Measurements from ENCODE around the gene SLC27A1.
A peak's percentile ranks its signal among the peaks of the same experiment; 100 is the strongest.

The SLC27A1 gene

DNA sequence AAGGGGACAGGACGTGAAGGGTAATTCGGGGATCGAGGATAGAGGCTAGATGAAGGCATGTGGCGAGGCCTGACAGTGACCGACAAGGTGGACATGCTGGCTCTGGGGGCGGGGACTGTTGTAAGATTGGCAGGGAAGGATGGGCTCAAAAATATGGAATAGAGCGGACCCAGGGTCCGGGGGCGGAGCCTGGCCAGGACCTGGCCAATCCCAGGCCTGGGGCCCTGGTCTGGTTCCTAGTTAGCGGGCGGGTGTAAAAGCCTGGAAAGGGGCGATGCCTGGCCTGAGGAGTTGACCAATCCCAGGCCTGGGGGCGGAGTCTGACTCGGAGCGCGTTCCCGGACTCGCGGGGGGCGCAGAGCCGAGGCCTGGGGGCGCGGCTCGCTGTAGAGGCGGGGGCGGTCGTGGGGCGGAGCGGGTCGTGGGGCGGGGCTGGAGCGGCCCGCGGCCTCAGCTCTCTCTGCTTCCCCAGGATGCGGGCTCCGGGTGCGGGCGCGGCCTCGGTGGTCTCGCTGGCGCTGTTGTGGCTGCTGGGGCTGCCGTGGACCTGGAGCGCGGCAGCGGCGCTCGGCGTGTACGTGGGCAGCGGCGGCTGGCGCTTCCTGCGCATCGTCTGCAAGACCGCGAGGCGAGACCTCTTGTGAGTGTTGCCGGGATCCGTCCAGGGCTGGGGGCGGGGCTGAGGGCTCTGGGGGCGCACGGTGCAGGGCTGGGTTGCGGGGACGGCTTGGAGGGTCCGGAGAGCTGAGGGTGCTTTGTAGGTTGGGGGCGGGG, at the start of gene SLC27A1:
SLC27A1 (plus strand) TSS at position 457 of the 774 bp plus-strand sequence; CDS start at position 474, 17 bp downstream.
- DNase-seq (ENCODE audit: extremely low read depth in 1 of 2, low read depth in 1 of 2) = peak; percentile 83 to 92

DNA sequence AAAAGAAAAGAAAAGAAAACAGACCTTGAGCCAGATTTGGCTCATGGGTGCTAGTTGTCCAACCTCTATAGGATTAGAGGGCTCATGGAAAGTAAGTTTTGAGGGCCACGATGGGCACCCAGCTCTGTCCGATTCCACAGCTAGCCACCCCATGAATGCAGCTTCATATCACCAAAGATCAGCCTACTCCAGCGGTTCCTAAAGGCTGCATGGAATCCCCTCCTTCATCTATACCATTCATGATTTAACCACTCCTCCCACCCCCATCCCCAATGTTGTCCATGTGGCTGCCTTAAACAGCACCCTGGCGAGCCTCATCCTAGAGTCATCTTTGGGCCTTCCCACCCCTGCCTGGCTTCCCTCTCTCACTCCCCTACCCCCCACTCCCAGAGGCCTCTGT, 48.4 kb upstream of the SLC27A1 start:
- no peak for DNase-seq (ENCODE audit: extremely low read depth in 1 of 2, low read depth in 1 of 2)

DNA sequence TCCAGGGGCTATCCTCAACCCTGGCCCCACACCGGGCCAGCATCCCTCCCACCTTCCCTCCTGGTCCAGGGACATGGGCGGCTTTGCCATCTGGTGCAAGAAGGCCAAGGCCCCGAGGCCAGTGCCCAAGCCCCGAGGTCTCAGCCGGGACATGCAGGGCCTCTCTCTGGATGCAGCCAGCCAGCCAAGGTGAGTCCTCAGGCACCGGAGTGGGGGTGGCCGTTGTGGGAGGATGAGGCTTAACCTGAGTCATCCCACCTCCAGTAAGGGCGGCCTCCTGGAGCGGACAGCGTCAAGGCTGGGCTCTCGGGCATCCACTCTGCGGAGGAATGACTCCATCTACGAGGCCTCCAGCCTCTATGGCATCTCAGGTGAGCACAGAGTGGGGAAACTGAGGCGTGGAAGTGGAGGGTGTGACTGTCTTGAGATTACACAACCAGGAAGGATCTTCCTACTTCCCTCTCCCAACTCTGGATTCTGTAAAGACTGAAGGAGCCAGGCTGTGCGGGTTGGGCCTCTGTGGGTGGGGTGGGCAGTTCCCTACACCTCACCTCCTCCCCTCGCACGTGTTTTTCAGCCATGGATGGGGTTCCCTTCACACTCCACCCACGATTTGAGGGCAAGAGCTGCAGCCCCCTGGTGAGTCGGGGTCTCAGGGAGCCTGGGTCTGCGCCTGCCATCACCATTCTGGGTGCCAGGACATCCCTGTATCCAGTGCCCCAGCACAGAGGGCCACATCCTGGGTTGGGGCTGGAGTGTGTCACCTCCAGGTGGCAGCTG, 46.7 kb upstream of the SLC27A1 start:
- DNase-seq (ENCODE audit: extremely low read depth in 1 of 2, low read depth in 1 of 2) = no peak

DNA sequence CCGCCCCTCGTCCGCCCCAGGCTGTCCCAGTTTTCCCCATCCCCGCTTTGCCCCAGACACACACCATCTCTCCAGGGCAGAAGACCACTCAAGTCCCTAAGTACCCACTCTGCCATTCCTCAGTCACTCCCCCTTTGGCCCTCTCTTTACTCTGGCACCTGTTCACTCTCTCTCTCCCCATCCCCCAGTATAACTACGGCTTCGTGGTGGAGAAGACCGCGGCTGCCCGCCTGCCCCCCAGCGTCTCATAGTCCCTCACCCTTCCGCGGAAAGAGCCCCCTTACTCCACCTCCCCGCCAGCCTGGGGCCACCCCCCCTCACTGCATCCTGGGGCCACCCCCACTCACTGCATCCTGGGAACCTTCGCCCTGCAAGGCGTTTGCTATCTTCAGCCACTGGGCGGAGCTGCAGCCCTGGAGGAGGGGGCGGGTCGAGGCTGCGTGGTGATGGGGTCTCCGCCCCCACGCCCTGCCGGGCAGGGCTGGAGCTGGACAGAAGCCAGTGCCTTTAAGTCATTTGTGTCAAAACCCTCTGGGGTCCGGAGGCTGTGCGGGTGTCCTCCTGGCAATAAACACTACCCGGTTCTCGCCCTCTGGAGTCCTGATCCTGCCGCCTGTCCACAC, 45.5 kb upstream of the SLC27A1 start:
- DNase-seq (ENCODE audit: extremely low read depth in 1 of 2, low read depth in 1 of 2) = no peak

DNA sequence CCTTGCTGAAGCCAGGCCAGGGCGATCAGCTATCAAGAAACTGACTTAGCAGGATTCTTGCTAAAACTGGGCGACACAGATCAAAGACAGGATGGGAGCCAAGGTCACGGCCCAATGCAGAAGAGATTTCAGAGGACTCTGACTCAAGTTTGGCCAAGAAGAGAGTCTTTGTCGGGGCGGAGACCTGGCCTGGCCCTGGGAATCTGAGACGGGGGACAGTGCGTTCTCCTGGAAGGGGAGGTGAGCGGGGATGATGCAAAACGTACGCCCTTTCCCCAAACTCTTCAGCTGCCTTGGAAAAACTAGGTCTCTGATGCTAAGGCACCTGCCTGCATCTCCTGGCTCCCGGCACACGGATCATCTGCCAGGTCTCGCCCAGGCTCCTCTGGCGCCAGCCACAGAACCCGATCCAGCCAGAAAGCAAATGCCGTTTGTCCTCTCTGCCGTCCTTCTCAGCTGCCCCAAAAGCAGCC, 40.6 kb upstream of the SLC27A1 start:
- DNase-seq (ENCODE audit: extremely low read depth in 1 of 2, low read depth in 1 of 2) = no peak

DNA sequence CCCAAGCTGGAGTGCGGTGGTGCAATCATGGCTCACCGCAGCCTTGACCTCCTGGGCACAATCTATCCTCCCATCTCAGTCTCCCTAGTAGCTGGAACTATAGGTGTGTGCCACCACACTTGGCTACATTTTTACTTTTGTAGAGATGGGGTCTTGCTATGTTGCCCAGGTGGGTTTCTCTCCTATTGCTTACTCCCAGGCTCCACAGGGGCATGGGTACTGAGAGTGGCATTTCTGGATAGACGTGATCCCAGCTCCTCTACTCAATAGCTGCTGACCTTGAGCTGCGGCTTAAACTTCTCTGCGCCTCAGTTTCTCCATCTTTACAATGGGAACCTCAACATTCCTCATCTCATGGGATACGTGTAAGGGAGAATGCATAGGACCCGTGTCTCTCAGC, 38.9 kb upstream of the SLC27A1 start:
- no peak for DNase-seq (ENCODE audit: extremely low read depth in 1 of 2, low read depth in 1 of 2)

DNA sequence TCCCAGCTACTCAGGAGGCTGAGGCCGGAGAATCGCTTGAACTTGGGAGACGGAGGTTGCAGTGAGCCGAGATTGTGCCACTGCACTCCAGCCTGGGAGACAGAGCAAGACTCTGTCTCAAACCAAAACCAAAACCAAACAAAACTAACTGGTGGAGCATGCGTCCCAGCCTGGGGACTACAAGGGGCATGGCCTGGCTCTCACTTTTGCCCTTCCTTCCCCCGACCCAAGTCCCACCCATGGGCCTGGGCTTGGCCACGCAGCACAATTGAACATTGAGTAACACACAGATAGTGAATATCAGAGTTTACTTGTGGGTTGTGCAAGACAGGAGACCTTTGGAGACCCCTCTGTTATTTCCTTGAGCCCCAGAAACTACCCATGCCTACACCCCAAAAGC, 35.1 kb upstream of the SLC27A1 start:
- no peak for DNase-seq (ENCODE audit: extremely low read depth in 1 of 2, low read depth in 1 of 2)

DNA sequence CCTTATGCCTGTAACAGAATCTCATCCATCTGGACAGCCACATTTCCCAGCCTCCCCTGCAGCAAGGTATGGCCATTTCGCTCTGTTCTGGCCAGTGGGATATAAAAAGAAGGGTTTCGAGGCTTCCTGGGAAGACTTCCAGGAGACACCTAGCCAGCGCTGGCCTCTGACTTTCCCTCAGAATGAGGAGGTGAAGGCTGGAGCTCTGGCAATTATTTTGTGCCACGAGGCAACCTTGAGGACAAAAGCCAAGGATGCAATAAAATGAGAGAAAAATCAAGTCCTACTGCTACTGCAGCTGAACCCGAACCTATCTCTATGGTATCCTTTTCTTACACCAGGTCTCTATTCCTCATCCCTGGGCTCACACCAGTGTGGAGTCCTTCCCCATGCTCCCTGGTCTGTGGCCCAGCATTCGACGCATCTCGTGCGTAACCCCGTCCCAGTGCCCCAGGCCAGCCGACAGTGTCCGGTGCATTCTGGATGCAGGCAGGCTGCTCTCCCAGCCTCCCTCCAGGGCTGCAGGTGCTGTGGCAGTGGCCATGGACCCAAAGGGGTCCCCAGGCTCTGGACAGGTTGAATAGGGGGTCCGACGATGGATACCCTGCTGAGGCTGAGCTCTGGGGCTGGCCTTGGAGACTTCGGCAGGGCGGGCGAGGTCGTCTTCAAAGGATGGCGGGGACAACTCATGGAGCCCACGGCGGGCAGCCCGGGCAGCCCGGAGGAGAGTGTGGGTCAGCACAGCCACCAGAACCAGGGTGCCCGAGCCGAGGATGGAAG, 34.0 kb upstream of the SLC27A1 start:
- DNase-seq (ENCODE audit: extremely low read depth in 1 of 2, low read depth in 1 of 2) = no peak

DNA sequence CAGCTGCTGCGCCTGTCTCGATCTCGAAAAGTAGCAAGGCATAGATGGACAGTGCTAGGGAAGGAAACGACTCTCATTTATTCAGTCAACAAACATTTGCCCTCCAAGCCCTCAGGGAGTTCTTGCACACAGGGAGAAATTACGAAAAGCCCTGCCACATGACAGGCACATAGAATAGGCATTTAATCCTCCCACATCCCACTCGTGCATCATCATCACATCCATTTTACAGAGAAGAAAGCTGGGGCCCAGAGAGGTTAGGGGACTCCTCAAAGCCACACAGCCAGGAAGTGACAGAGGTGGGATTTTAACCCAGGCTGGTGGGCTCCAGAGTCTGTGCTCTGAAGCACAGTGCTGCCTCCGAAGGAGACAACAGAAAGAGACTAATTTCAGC, 33.5 kb upstream of the SLC27A1 start:
- no peak for DNase-seq (ENCODE audit: extremely low read depth in 1 of 2, low read depth in 1 of 2)

DNA sequence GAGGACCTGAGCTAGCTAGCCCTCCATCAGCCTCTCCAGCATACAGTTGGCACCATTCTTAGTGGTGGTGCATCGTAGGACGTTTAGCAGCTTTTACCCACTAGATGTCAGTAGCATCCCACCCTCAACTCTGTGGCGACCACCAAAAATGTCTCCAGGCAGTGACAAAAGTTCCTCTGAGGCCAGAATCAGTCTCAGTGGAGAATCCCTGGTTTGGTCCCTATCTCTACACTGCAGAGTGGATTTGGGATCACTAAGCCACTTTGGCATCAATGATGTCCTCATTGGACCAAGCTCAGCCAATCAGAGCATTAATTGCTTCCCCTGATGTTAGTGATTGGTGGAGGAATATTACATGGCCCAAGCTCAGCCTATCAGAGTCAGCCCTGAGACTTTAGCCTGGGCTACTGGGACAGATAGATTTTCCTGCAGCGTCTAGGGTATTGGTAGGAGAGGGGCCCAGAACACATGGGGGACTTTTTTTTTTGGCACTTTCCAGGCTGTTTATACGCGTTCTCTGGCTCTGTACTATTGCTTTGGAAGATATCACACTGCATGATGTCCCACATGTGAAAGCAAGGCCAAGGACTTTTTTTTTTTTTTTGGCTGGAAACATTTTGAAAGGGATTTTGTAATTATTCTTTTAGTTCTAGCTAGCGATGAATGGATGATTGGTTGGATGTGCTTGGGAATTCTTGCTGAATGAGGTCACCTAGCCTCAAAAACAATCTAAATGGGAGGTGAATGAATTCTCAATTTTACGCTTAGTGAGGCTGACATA, 28.9 kb upstream of the SLC27A1 start:
- no peak for DNase-seq (ENCODE audit: extremely low read depth in 1 of 2, low read depth in 1 of 2)

DNA sequence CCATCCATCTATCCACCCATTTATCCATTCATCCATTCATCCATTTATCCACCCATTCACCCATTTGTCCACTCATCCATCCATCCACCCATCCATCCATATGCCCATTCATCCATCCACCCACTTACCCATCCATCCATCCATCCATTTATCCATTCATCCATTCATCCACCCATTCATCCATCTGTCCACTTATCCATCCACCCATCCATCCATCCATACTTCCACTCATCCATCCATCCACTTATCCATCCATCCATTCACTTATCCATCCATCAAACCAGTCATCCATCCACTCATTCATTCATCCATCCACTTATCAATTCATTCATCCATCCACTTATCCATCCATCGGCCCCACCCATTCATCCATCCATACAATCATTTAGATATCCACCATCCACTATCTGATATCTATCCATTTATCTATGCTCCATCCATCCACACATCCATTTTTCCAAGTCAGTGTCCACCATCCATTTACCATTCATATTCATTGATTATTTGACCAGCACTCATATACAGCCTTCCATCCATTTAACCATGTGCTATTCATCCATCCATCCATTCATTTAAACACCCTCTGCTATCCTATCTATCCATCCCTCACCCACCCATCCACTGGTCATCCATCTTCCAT, 24.7 kb upstream of the SLC27A1 start:
- no peak for DNase-seq (ENCODE audit: extremely low read depth in 1 of 2, low read depth in 1 of 2)

DNA sequence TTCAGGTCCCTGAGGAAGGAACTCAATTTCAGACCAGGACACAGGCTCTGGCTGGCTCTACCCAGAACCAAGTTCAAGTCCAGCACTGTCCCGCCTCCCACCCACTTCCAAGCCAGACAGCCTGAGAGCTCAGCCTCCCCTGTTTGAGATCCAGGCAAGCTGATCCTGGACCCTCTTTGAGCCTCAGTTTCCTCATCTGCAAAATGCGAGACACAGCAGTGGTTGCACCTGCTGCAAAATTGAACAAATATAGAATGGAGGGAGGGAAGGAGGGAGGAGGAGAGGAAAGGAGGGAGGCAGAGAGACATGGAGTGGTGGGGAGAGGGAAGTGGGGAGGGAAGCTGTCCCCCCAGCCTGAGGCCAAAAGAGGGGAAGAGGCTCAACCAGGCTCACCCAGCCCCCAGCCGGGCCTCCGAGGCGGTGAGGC, 22.6 kb upstream of the SLC27A1 start:
- DNase-seq (ENCODE audit: extremely low read depth in 1 of 2, low read depth in 1 of 2) = no peak

DNA sequence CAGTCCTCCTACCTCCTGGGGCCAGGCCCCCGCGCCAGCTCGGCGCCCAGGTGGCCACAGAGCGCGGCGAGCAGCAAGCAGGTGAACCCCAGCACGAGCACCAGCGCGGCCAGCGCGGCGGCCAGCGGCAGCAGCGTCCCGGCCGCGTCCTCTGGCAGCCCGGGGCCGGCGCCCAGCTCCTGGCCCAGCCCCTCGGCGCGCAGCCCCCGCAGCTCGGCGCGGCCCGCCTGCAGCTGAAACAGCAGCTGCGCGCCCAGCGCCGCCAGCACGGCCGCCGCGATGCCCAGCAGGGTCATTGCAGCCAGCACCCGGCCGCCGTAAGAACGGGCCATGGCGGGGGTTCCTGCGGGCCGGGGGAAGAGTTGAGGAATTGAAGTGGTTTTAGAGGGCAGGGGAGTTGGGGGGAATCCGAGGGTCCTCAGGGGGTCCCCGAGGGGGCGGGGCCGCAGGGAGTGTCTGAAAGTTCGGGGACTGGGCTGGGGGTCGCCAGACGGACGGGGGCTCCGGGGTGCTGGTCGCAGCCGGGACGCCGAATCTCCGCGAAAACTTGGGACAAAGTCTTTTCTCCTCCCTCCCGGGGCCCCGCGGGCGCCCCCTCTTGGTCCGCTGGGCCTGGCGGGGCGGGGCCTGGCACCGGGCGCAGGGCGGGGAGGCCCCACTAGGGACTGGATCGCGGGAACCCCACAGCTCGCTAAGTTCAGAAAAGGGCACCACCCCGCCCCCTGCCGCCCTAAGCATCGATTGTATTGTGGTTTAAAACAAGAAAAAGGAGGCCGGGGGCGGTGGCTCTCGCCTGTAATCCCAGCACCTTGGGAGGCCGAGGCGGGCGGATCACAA, 22.0 kb upstream of the SLC27A1 start, which contains the start of gene TMEM221:
TMEM221 (minus strand) TSS at position 538 of the 837 bp plus-strand sequence; CDS start at position 332, 206 bp downstream.
- no peak for DNase-seq (ENCODE audit: extremely low read depth in 1 of 2, low read depth in 1 of 2)

DNA sequence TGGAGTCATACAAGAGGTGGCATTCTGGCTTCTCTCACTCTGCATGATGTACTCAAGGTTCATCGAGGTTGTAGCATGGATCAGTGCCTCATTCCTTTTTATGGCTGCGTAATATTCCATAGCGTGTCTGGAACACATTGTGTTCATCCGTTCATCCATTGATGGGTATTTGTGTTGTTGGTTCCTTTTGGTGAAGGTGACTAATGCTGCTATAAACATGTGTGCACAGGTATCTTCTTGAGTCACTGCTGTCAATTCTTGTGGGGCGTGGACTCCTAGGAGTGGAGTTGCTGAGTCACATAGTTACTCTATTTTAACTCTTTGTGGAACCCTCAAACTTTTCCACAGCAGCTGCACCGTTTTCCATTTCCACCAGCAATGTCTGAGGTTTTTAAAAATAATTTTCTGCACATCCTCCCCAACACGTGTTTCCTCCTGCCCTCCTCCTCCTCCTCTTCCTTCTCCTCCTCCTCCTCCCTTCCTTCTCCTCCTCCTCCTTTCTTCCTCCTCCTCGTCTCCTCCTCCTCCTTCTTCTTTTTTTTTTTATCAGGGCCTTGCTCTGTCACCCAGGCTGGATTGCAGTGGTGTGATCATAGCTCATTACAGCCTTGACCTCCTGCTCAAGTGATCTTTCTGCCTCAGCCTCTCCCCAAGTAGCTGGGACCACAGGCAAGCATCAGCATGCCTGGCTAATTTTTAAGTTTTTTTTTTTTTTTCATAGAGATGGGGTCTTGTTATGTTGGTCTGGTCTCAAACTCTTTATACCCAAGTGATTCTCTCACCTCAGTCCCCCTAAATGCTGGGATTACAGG, 19.9 kb upstream of the SLC27A1 start:
- DNase-seq (ENCODE audit: extremely low read depth in 1 of 2, low read depth in 1 of 2) = peak in 1 of 2 donors; percentile 51

DNA sequence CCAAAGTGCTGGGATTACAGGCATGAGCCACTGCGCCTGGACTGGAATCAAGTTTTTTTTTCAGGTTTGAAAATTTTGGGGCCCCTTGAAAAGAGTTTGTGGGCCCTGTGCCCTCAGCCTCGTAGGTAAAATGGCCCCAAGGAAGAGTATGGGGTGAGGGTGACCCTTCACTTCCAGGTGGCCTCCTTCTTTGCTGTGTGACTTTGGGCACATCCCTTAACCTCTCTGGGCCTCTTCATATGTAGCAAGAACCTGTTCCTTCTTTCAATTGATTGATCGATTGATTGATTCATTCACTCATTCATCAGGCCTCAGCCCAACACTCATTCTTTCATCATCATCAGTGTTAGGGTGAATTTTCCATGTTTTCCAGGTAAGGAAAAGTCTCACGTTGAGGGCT, 18.5 kb upstream of the SLC27A1 start:
- DNase-seq (ENCODE audit: extremely low read depth in 1 of 2, low read depth in 1 of 2) = no peak

DNA sequence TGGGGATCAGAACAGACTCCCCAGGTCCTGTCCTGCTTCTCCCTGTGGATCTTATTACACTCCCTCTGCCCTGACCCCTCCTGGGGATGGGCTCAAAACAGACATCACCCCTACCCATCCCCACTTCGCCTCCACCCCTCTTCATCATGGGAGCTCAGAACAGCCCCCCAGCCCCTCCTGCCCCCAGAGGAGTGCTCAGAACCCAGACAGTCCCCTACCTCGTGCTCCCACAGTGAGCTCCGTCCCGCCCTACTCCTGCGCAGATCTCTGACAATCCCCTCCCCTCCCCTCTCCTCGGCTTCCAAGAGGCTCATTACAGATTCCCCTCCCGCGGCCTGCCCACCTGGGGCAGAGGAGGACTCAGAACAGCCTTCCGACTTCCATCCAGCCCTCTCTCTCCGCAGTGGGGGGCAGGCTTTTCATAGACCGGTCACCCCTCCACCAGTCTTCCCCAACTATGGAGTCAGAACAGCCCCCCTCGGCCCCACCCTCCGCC, 15.7 kb upstream of the SLC27A1 start:
- DNase-seq (ENCODE audit: extremely low read depth in 1 of 2, low read depth in 1 of 2) = no peak

DNA sequence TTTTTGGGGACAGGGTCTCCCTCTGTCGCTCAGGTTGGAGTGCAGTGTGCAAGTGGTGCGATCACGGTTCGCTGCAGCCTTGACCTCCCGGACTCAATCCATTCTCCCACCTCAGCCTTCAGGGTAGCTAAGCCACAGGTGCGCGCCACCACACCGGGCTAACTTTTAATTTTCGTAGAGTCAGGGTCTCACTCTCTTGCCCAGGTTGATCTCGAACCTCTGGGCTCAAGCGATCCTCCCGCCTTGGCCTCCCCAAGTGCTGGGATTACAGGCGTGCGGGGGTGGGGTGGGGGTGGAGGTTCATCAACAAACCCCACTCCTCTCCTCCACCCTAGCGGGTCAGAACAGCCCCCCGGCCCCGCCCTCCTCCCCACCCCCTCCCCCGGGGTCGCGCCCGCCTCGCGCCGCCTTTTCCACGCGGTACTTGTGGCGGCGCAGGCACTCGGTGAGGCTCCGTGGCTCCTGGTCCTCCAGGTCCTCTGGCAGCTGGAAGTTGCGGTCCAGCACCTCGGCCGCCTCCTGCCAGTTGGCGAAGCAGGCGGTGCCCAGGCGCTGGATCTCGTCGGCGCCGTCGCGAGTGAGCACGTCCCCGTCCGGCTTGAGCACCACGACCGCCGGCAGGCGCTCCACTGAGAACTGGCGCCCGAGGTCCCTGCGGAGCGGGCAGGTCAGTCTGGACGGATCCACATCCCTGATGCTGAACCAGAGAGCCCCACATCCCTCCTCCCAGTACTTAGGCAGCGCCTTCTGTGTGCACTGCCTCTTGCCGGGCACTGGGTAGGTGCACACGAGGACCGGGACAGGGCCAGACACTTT, 14.8 kb upstream of the SLC27A1 start:
- DNase-seq (ENCODE audit: extremely low read depth in 1 of 2, low read depth in 1 of 2) = no peak

Data from stimulated activated CD8-positive, alpha-beta memory T cell treated with anti-CD3 and anti-CD28 coated beads, Interleukin-7, amount 100 ng/mL, for 48 hours (primary cell).